Fibroblast of villous mesenchyme (primary cell): Measurements from ENCODE around the gene CAMK1D. TPM values are rescaled to one million over a fixed set of nuclear protein-coding genes. Genes with fewer than 3 reads are reported as not detected.

Experiments used
- DNase-seq: peaks from one replicate; pipeline ENCODE4 v3.0.0-alpha.2; 2010; ENCODE audit warnings: low read depth
- H3K4me3 ChIP-seq: 2 replicates; pipeline ENCODE4 v1.5.1; 2011; ENCODE audit warnings: low read depth, mild to moderate bottlenecking, low read length
- CTCF ChIP-seq: IDR thresholded peaks from 2 replicates; pipeline ENCODE4 v1.5.1; 2012; ENCODE audit warnings: low read depth, mild to moderate bottlenecking, low read length; ENCODE audit not compliant: insufficient read depth
- total RNA-seq: library from RNA; depleted of rRNA; stranded (reverse); fragments of >200 nt; gene quantifications from 2 replicates; pipeline ENCODE4 v1.2.3, GENCODE V29; 2012

The CAMK1D gene
- total RNA-seq, 1 donor = 1.3 TPM

GRCh38 chr10:12529976-12530375, 180.6 kb downstream of the CAMK1D start:
- no peak overlapping the region for H3K4me3 ChIP-seq
- no peak for DNase-seq
- TF ChIP-seq CTCF = no peak

GRCh38 chr10:12531305-12532220, 182.2 kb downstream of the CAMK1D start:
- DNase-seq = no peak
- H3K4me3 ChIP-seq = no peak overlapping the region
- no peak for TF ChIP-seq CTCF

GRCh38 chr10:12533151-12533550, 183.8 kb downstream of the CAMK1D start:
- H3K4me3 ChIP-seq = no peak overlapping the region
- TF ChIP-seq CTCF = no peak
- no peak for DNase-seq

GRCh38 chr10:12533723-12534122, 184.4 kb downstream of the CAMK1D start:
- no peak for TF ChIP-seq CTCF
- no peak overlapping the region for H3K4me3 ChIP-seq
- no peak for DNase-seq

GRCh38 chr10:12534824-12535223, 185.5 kb downstream of the CAMK1D start:
- TF ChIP-seq CTCF = no peak
- no peak overlapping the region for H3K4me3 ChIP-seq
- no peak for DNase-seq

- no peak for TF ChIP-seq CTCF
- DNase-seq = no peak
- no peak overlapping the region for H3K4me3 ChIP-seq
Observed at GRCh38 chr10:12535656-12536055, 186.3 kb downstream of the CAMK1D start.

GRCh38 chr10:12538491-12538995, 189.2 kb downstream of the CAMK1D start:
- H3K4me3 ChIP-seq = no peak overlapping the region
- TF ChIP-seq CTCF = no peak
- no peak for DNase-seq
